SK-N-DZ (cell line): ENCODE results near the gene SYNDIG1L. TPM values are rescaled to one million over a fixed set of nuclear protein-coding genes. Genes with fewer than 3 reads are reported as not detected.
"Not testable (repeated sequence)": the region's sequence is repeated elsewhere in the genome, so short reads cannot be mapped to it uniquely, and the experiment has no call there.

Source experiments
- DNase-seq: peaks from one replicate; pipeline ENCODE4 v3.0.0-alpha.2; 2015; ENCODE audit warnings: low spot score
- polyA plus RNA-seq, 2 experiments: library from polyadenylated mRNA; depleted of rRNA; stranded (reverse); fragments of >200 nt; gene quantifications; 2 replicates each; pipeline ENCODE4 v1.2.3, GENCODE V29; 2014

The SYNDIG1L gene
- polyA plus RNA-seq (2014; cell fraction: cytosol; rRNA removed): not detected in 2 replicates
- polyA plus RNA-seq (2014; cell fraction: nucleus; rRNA removed): not detected in 2 replicates

DNA sequence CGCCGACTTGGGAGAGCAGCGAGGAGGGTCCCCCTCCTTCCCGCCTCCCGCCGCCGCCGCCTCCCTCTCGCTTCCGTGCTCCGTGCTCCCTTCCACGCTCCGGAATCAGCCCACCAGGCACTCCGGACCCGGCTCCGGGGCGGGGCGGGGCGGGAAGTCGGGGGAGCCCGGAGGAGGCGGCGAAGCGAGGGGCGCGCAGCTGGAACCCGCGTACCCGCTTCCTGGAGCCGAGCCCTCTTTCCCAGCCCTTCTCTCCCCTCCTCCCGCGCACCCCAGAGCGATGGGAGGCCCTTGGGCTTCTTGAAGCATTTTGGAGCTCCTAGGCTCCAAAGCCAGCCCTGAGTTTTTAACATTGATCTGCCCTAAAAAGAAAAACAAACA is at the start of gene SYNDIG1L:
Gene SYNDIG1L (minus strand): TSS at position 9 of the 381 bp plus-strand sequence. CDS start 16,466 bp downstream, outside the sequence.
- DNase-seq: no peak

DNA sequence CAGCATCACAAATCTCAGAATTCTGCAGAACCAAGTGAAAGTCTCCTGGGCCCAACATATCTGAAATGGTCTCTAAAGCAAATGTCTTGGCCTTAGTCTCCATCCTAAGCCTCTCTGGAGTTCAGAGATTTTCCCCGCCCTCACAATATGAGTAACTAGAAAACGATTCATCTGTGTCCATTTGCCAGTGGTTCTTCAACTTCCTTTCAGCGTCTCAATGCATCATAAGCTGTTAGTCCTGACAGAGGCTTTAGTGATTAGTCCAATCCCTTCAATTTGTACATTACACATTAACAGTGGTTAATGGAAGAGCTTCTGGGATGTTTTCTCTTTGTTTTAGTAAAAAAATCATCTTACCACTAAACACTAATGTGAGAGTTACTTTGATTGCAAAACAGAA is 49.7 kb upstream of the SYNDIG1L start:
- no peak for DNase-seq

DNA sequence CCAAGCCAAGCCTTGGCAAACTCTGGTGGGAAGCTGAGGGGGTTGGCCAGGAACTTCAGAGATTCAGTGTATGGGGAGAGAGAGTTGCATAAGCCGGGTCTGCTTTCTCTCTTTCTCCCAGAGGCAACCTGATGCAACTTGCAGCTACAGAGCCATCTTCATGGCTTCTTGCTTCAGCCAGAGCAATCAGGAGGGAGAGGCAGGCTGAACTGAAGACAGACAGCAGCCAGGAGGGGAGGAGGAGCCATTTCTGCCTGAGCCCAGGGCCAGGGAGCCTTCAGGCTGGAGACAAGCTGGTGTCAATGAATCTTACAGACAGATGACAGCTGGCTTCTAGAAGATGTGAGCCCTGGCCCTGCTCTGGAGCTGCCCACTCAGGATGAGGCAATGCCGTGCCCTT is 48.4 kb upstream of the SYNDIG1L start:
- no peak for DNase-seq

- no peak for DNase-seq
Measured at GRCh38 chr14:74472601-74473000, 46.6 kb upstream of the SYNDIG1L start.

DNA sequence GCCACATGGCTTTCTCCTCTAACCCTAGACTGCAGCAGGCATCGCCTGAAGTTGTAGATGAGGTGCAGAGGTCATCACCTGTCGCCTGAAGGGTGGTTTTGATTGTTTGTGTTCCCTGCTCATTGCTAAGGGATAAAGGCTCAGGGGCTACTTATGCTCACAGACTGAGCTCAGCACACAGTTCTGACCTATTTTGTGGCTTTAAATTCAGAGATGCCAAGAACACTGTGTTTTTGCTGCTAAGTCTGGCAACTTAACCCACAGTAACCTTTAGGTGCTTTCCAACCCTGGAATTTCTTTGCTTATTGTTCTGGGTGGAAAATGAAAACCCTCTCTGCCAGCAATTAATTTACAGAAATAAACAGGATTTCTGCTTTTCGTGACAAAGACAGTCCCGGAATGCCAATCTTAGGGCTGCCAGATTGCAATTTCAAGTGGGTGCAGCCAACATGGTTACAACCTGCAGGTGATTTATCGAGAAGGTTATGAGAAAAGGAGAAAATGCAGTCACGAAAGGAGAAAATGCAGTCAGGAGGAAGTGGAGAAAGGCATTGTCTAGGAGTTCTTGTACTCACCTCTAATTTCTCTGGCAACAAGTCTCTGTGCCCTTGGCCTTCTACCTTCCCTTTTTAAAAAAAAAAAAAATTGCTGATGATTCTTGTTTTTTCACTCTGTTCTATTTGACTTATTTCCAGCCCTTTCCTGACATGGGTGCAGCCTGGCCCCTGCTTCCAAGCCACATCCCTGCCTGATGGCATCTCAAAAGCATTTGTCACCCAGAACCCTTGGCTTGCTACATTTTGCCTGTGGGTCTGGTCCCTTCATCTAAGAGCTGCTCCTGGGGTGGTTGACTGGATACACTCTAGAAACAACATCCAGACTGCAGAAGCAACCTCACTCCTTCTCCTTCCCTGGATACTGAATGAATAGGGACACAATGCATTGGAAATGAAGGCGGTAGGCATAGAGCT is 43.8 kb upstream of the SYNDIG1L start:
- DNase-seq: no peak

GRCh38 chr14:74468513-74468912 is 42.5 kb upstream of the SYNDIG1L start:
- no peak for DNase-seq

DNA sequence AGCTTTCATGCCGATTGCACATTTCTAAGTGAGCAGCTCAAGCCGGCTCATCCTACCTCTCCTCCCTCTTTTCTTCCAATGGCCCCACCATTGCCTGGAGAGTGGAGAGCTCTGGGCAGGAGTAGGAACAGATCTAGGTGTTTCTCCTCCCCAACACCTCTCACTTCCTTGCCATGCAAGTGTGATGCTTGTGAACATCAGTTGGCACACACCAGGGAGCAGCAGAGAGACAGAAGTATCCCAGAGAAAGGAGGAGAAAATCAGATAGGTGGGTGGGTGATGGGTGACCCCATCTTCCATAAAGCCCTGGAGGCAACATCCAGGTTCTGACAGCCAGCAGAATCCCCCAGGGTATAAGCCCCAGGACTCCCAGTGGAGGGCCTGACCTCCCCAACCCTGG is 39.3 kb upstream of the SYNDIG1L start:
- no peak for DNase-seq

DNA sequence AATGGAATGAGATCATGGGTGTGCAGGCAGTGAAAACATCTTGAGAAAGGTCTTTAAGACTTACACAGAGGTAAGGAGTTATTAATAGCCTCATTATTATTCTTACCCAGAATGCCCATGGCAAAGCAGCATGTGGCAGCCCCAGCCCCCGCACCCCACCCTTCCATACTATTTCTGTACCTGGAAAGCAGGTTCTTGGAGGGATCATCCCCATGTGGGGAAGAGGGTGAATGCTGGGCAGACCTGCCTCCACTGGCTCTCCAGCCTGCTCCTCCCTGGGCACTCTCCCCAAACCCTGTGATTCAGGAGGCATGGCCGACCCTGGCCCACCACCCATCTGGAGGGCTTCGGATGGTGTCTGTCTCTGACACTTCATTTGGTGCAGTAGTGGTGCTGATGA is 38.8 kb upstream of the SYNDIG1L start:
- DNase-seq: no peak

GRCh38 chr14:74463697-74464096 is 37.7 kb upstream of the SYNDIG1L start:
- DNase-seq: no peak

DNA sequence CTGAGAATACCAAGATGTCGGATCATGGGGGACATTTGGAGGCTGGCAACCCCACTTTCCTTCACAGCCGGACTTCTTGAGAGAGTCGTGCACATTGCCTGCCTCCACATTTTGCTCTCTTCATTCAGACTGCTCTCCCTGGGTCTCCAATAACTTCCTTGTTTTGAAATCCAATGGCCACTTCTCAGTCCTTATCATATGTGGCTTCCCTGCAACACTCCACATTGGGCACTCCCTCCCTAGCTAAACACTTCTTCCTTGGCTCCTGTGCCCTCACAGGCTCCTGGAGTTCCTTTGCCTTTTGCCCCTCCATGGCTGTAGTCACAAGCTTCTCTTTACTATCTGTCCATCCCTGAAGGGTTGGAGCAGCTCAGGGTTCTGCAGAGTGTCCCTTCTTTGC is 37.0 kb upstream of the SYNDIG1L start:
- DNase-seq: no peak

GRCh38 chr14:74459976-74460375 is 34.0 kb upstream of the SYNDIG1L start:
- no peak for DNase-seq

GRCh38 chr14:74459289-74459946 is 33.4 kb upstream of the SYNDIG1L start:
- peak; percentile 26 for DNase-seq

- no peak for DNase-seq
Measured at GRCh38 chr14:74457565-74457895, 31.5 kb upstream of the SYNDIG1L start.

- no peak for DNase-seq
Measured at GRCh38 chr14:74456684-74457564, 30.9 kb upstream of the SYNDIG1L start.

GRCh38 chr14:74454397-74454796 is 28.4 kb upstream of the SYNDIG1L start:
- not testable (repeated sequence) for DNase-seq

GRCh38 chr14:74444866-74445265 is 18.9 kb upstream of the SYNDIG1L start:
- DNase-seq: no peak

GRCh38 chr14:74442757-74443156 is 16.7 kb upstream of the SYNDIG1L start:
- DNase-seq: no peak

DNA sequence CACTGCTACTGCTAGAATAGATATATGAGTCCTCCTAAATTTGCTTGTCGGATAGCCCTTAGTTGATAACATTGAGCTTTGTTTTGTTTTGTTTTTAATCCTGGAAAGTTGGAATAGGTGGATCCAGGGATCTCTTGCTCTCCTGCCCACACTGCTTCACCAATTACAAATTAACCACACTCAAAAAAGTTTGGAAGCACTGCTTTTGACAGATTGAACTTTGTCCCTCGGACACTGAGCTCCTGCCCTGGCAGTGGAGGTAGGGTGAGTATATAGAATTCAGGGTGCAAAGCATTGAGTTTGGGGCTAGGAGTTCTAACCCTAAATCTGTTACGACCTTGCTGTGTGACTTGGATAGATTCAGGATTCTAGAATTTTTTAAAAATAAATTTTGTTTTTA is 15.1 kb upstream of the SYNDIG1L start:
- no peak for DNase-seq

- no peak for DNase-seq
Measured at GRCh38 chr14:74438351-74438915, 12.4 kb upstream of the SYNDIG1L start.

DNA sequence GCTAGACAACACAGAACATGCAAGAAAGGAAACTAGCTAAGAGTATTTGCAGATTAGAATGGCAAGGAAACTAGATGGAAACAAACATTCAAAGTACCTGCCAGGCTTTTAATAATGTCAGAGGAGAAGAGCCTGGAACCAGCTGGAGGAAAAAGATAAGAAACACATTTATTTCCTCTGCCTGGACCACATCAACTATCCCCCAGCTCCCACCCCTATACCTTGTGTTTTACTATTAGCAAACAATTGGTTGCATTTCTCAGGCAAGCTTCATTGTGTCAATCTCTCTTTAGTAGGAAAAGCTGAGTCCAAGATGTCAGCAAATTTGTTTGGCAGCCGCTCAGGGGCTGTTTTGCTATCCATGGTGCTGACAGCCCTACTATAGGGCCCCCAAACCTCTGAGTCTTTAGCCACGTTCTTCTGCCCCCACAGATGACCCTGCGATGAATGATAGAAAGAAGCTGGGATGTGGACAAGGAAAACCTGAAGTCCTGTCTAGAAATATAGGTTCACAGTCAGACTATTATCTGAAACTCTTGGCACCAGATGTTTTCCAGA is 11.6 kb upstream of the SYNDIG1L start:
- DNase-seq: no peak

GRCh38 chr14:74434294-74434693 is 8.3 kb upstream of the SYNDIG1L start:
- no peak for DNase-seq
